Epidermal melanocyte (primary cell): Measurements from ENCODE around the gene HEMK1.

Experiments used
- DNase-seq: peaks from one replicate; pipeline ENCODE4 v3.0.0; 2011; ENCODE audit warnings: low spot score; ENCODE audit not compliant: insufficient read length

Gene HEMK1

DNA sequence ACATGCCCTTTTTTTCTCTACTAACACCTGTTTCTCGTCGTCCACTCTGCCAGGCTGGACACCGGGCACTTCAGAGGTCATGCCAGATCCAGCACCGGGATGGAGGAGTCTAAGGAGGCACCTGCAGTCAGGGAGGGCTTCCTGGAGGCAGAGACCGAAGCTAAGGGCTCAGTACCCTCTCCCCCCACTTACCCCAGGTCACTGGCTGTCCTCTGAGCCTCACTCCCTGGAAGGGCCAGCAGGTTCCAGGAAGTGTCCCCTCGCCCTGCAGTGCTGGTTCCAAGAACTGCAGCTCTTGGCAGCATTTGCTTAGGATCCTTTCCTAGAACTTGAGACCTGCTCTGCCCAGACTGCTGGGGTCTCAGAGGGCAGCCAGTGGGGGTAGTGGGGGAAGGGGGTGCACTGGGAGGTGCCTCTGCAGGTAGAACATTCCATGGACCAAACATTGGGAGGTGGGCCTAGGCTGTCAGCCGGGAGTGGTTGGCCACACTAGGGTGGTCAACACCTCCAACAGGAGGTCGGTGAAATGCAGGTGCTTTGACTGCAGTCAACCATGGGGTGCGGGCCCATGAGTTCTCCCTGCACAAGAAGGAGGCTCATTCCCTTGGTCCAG is 30.9 kb downstream of the HEMK1 start:
- DNase-seq: no peak

DNA sequence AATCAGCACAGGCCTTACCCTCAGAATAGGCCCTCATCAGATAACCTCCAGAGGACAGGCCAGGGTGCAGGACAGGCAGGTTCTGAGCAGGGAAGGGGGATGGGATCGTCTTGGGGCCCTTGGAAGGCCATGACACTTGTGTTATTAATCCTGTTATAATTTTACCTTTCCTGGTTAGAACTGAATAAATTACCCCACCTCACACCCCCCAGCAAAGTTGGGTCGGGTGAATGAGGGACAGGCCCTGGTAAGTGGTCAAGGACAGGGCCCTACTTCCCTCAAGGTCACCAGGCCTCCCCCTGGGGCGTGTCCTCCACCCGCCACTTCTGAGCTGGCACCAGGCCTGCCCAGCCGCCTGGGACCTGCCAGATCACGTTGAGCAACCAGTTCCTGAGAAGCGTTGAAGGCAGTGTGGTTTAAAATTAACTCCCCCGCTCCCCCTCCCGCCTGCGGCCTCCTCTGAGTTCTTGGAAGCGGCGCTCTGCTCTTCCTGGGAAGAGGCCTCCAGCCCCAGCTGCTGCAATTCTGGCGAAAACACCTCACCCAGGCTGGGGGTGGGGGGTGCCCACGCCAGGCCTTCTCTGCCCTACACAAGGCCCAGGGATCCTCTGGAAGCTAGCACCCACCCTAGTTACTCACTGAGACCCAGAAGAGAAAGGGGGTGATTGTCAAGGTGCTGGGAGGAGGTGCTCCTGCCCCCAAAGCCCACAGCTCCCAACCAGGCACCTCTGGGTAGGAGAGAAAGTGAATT is 31.7 kb downstream of the HEMK1 start:
- peak; percentile 74 for DNase-seq

DNA sequence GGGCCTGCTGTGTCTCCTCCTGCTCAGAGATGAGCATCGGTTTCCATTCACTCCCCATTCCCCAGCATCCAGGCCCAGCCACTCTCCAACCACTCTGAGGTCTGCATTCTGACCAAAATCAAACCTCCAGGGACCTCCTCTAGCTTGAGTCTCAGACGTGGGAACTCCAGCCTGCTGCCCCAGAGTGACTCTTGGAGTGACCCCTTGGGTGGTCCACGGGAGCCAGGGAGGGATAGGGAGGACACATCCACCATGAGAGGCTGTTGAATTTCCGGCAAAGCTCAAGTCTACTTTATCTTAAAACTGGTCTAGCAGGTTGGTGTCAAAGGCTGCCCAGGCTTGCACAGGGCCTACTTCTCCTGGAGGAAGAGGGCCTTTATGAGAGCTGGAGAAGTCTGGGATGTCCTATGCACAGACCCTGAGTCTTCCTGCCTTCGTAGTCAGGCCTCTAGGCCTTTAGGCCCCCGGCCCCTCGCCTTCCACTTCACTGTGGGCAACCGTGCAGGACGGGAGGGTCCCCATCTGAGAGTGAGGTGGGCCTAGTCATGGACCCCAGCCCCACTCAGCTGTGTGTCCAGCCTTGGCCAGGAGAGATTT is 33.4 kb downstream of the HEMK1 start:
- DNase-seq: no peak

GRCh38 chr3:50603261-50604109 is 34.2 kb downstream of the HEMK1 start:
- no peak for DNase-seq

DNA sequence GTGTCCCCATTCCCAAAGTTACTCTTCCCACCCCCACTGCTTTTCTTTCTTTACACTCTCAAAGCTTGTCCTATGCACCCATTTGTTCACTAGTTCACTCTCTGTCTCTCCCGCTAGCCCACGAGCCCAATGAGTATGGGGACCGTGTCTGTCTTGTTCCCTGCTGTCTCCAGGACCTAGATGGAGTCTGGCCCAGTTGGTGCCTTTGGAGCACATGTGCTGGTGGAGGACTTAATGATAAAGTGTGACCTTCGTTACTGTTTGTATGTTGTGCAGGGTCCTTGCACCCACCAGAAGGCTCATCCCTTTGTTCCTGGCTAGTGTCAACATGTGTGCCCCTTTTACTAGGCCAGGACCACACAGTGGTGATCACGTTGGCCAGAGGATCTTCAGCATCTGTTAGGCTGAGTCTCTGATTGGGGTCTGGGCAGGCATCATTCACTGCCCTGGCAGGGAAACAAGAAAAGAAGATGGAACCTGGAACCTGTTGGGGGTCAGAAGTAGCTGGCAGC is 34.8 kb downstream of the HEMK1 start:
- DNase-seq: no peak

DNA sequence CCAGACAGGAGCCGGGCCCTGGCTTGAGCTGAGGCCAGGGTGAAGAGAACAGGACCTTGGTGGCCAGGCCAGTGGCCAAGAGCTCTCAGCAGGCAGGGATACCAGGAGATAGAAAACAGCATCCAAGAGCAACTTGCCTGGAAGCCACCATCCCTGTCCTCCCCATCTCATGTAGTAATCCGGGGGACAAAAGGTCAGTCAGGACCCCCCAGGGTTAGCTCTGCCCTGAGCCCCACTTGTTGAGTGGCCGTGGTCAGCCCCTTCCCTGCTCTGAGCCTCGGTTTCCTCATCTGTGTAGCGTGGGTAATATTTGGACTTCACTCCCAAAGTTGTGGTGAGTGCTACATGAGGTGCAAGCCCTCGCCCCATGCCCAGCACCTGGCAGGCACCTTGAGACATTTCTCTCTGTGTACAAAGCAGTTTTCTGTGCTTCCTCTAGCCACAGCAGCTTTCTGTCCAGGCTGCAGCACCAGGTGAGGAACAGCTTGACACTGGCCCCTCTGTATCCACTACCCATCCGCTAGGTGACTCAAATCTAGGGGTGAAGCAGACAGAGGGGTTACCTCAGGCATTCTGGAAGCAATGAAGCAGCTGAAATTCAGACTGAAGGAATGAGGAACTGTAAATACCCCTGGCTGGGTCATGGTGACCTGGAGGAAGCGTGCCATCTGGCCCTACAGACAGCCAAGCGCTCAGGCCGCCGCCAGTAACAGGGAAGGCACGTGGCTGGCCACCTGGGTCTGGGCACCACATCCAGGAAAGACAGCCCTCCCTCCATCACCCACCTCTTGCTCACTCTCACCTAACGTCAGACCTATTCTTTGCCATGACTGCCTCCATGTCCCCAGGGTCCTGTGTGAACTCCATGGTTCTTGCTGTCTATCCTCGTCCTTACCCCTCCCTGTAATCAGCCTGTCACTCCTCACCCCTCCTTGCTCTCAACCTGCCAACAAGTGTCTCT is 35.6 kb downstream of the HEMK1 start:
- DNase-seq: no peak

- no peak for DNase-seq
These were observed 36.6 kb downstream of the HEMK1 start for GRCh38 chr3:50605901-50606326.

DNA sequence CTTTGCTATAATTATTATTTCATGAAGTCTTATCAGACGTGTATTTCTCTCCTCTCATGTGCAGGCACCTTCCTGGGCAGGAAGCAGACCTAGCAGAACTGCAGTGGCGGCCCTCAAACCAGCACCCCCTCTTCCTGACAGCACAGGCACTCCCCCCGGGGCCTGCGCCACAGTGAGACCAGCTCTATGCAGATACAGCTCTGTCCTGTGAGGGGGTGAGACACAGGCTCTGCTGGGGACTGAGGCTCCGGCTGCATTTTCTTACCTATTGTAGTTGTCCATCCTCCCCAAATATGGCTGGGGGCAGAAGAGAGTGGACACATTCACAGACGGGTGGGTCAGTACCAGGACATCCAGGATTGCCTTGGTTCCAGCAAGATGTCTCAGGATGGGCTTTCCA is 37.3 kb downstream of the HEMK1 start:
- no peak for DNase-seq

GRCh38 chr3:50607271-50608091 is 38.2 kb downstream of the HEMK1 start:
- DNase-seq: no peak

GRCh38 chr3:50608278-50608677 is 39.0 kb downstream of the HEMK1 start:
- no peak for DNase-seq

- DNase-seq: no peak
These were observed 39.9 kb downstream of the HEMK1 start for GRCh38 chr3:50609071-50609762.

- DNase-seq: no peak
These were observed 40.4 kb downstream of the HEMK1 start for GRCh38 chr3:50609763-50610085.

GRCh38 chr3:50610181-50610971 is 41.1 kb downstream of the HEMK1 start:
- DNase-seq: no peak

DNA sequence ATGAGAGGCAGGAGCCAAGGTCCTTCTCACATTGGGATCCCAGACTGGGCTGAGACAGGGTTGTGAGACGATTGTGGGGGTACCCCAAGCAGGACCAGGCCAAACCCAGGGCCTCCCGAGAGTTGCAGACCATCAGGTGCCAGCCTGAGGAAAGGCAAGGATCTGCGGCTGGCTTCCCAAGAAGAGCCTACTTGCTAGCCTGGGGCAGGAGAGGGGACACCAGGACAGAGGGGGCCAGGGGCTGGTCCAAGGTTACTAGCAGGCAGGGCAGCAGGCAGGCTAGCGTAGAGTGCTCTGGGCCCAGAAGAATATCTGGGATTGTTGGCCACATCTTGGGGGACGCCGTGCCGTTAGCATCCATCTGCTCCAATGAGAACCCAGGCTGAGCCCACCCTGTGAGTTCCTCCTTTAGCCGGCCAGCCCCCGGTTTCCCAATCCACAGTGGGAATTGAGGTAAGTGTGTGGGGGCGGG is 41.7 kb downstream of the HEMK1 start:
- no peak for DNase-seq

GRCh38 chr3:50611464-50612233 is 42.3 kb downstream of the HEMK1 start, which contains the start of gene CISH:
Gene CISH, minus strand, starts transcription at chr3:50611774. Its CDS starts 124 bp downstream, at chr3:50611650.
- DNase-seq: peak; percentile 85

- DNase-seq: no peak
These were observed 43.0 kb downstream of the HEMK1 start for GRCh38 chr3:50612234-50612882.
